Measurements from ENCODE around the gene NCOA1. TPM values are rescaled to one million over a fixed set of nuclear protein-coding genes. Genes with fewer than 3 reads are reported as not detected.

NCOA1 gene
- polyA plus RNA-seq, 1 donor from 2014 or later: 23.0 TPM

DNA sequence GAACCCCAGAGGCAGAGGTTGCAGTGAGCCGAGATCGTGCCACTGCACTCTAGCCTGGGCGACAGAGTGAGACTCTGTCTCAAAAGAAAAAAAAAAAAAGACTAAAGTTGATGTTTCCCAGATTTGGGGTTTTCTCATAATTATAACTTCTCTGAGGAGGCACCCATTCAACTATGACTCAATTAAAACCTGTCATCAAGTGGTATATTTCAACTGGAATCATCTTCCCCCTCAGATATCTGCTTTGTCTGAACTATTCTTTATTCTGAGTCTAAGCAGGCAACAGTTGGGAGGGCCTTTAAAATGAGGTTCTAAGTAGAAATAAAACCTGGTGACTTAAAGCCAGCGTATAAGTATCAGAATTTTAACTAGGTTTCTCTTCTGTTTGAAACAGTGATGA, 213.6 kb downstream of the NCOA1 start:
- H3K36me3 ChIP-seq (ENCODE audit: insufficient read depth, low read length): no peaks in the 10 kb centered on the region
- H2AFZ ChIP-seq (ENCODE audit: low read depth, low read length): no peak overlapping the region
- no peak overlapping the region for H3K27ac ChIP-seq (ENCODE audit: low read length)
- H3K4me3 ChIP-seq (ENCODE audit: low read length): no peak overlapping the region
- H3K4me2 ChIP-seq (ENCODE audit: low read length): no peak overlapping the region
- no peak overlapping the region for H3K9ac ChIP-seq (ENCODE audit: low read length)
- H3K79me2 ChIP-seq (replicated peaks; ENCODE audit: insufficient read depth, low read length): no peaks in the 10 kb centered on the region
- no peaks in the 10 kb centered on the region for H3F3A ChIP-seq (ENCODE audit: insufficient read depth, low read length, poor library complexity, severe bottlenecking)
- no peaks in the 10 kb centered on the region for H4K20me1 ChIP-seq (ENCODE audit: insufficient read depth)
- TF ChIP-seq SMC3 (conservative IDR thresholded peaks at IDR 0.05; ENCODE audit: poor library complexity): no peak
- no peak for TF ChIP-seq RAD21 (conservative IDR thresholded peaks at IDR 0.05)
- no peak for TF ChIP-seq REST (IDR thresholded peaks at IDR 0.05; ENCODE audit: borderline replicate concordance)
- TF ChIP-seq EP300 (conservative IDR thresholded peaks at IDR 0.05; ENCODE audit: poor library complexity, severe bottlenecking): no peak
- no peak for TF ChIP-seq POLR2AphosphoS5 (IDR thresholded peaks at IDR 0.05)
- no peak for TF ChIP-seq MXI1 (conservative IDR thresholded peaks at IDR 0.05; ENCODE audit: poor library complexity, severe bottlenecking)
- no peak for TF ChIP-seq EZH2 (IDR thresholded peaks at IDR 0.05; ENCODE audit: borderline replicate concordance, insufficient read depth, low read length, poor library complexity, severe bottlenecking)
- no peak for TF ChIP-seq CTCF (IDR thresholded peaks at IDR 0.05; ENCODE audit: poor library complexity, severe bottlenecking)
- no peak for TF ChIP-seq TAF1 (IDR thresholded peaks at IDR 0.05; ENCODE audit: low read depth)
- no peaks in the 10 kb centered on the region for H3K27me3 ChIP-seq (ENCODE audit: insufficient read depth, low read depth, low read length)
- no peaks in the 10 kb centered on the region for H3K9me3 ChIP-seq (ENCODE audit: low read length)
- no peaks in the 10 kb centered on the region for H3K9me2 ChIP-seq (ENCODE audit: insufficient read depth, low read length)

DNA sequence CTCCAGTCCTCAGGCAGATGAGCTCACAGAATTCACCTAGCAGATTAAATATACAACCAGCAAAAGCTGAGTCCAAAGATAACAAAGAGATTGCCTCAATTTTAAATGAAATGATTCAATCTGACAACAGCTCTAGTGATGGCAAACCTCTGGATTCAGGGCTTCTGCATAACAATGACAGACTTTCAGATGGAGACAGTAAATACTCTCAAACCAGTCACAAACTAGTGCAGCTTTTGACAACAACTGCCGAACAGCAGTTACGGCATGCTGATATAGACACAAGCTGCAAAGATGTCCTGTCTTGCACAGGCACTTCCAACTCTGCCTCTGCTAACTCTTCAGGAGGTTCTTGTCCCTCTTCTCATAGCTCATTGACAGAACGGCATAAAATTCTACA, 216.1 kb downstream of the NCOA1 start:
- no peaks in the 10 kb centered on the region for H3K9me2 ChIP-seq (ENCODE audit: insufficient read depth, low read length)
- no peaks in the 10 kb centered on the region for H3K27me3 ChIP-seq (ENCODE audit: insufficient read depth, low read depth, low read length)
- H3K79me2 ChIP-seq (replicated peaks; ENCODE audit: insufficient read depth, low read length): no peaks in the 10 kb centered on the region
- no peak overlapping the region for H3K4me3 ChIP-seq (ENCODE audit: low read length)
- no peak overlapping the region for H3K9ac ChIP-seq (ENCODE audit: low read length)
- H3K9me3 ChIP-seq (ENCODE audit: low read length): no peaks in the 10 kb centered on the region
- no peak overlapping the region for H3K27ac ChIP-seq (ENCODE audit: low read length)
- no peaks in the 10 kb centered on the region for H3K36me3 ChIP-seq (ENCODE audit: insufficient read depth, low read length)
- H3F3A ChIP-seq (ENCODE audit: insufficient read depth, low read length, poor library complexity, severe bottlenecking): no peaks in the 10 kb centered on the region
- TF ChIP-seq CTCF (IDR thresholded peaks at IDR 0.05; ENCODE audit: poor library complexity, severe bottlenecking) (no peak), MXI1 (conservative IDR thresholded peaks at IDR 0.05; ENCODE audit: poor library complexity, severe bottlenecking) (no peak), POLR2AphosphoS5 (IDR thresholded peaks at IDR 0.05) (no peak), RAD21 (conservative IDR thresholded peaks at IDR 0.05) (no peak)
- H3K4me2 ChIP-seq (ENCODE audit: low read length): no peak overlapping the region
- no peaks in the 10 kb centered on the region for H4K20me1 ChIP-seq (ENCODE audit: insufficient read depth)
- no peak overlapping the region for H2AFZ ChIP-seq (ENCODE audit: low read depth, low read length)
